Fibroblast of skin of left quadriceps (primary cell): ENCODE results near the gene KCNE4.
A peak's percentile ranks its signal among the peaks of the same experiment; 100 is the strongest.

ENCODE experiments used
- DNase-seq, 2 experiments: peaks; one replicate each; pipeline ENCODE4 v3.0.0-alpha.2; 2013; ENCODE audit warnings: low read depth in 2 of 2

Gene KCNE4

GRCh38 chr2:223051693-223052289, at the start of gene KCNE4:
TSS of gene KCNE4 (plus strand) at chr2:223052190. CDS start at chr2:223052831, 641 bp downstream.
- DNase-seq: peak; percentile 55 to 63

GRCh38 chr2:223003191-223003590, 48.8 kb upstream of the KCNE4 start:
- no peak for DNase-seq

- DNase-seq: no peak
Measured at GRCh38 chr2:223005496-223005895, 46.5 kb upstream of the KCNE4 start.

GRCh38 chr2:223007531-223007930, 44.5 kb upstream of the KCNE4 start:
- DNase-seq: no peak

- DNase-seq: no peak
Measured at GRCh38 chr2:223008162-223008561, 43.8 kb upstream of the KCNE4 start.

- peak; percentile 66 to 75 for DNase-seq
Measured at GRCh38 chr2:223008956-223009355, 43.0 kb upstream of the KCNE4 start.

- peak; percentile 85 to 87 for DNase-seq
Measured at GRCh38 chr2:223010641-223011040, 41.3 kb upstream of the KCNE4 start.

GRCh38 chr2:223012291-223012690, 39.7 kb upstream of the KCNE4 start:
- no peak for DNase-seq

- DNase-seq: no peak
Measured at GRCh38 chr2:223019390-223019930, 32.5 kb upstream of the KCNE4 start.

- no peak for DNase-seq
Measured at GRCh38 chr2:223019987-223020717, 31.8 kb upstream of the KCNE4 start.

- no peak for DNase-seq
Measured at GRCh38 chr2:223020971-223021675, 30.9 kb upstream of the KCNE4 start.

- DNase-seq: peak in 1 of 2 experiments; percentile 46
Measured at GRCh38 chr2:223026357-223027110, 25.5 kb upstream of the KCNE4 start.

GRCh38 chr2:223027442-223027841, 24.5 kb upstream of the KCNE4 start:
- no peak for DNase-seq

GRCh38 chr2:223029287-223029686, 22.7 kb upstream of the KCNE4 start:
- no peak for DNase-seq

- no peak for DNase-seq
Measured at GRCh38 chr2:223032187-223033142, 19.5 kb upstream of the KCNE4 start.

- no peak for DNase-seq
Measured at GRCh38 chr2:223034221-223034975, 17.6 kb upstream of the KCNE4 start.

GRCh38 chr2:223036790-223037444, 15.1 kb upstream of the KCNE4 start:
- no peak for DNase-seq

- DNase-seq: no peak
Measured at GRCh38 chr2:223037445-223037800, 14.6 kb upstream of the KCNE4 start.

GRCh38 chr2:223039618-223040017, 12.4 kb upstream of the KCNE4 start:
- DNase-seq: no peak
